Liver (tissue), 9 donors: ENCODE results near the gene SLX4IP. TPM values are rescaled to one million over a fixed set of nuclear protein-coding genes. Genes with fewer than 3 reads are reported as not detected.

ENCODE experiments used
- DNase-seq: peaks from one replicate; pipeline ENCODE4 v3.0.0-alpha.2; 2017; ENCODE audit warnings: low spot score
- H3K27ac ChIP-seq, 2 donors: one replicate each; pipeline ENCODE4 v1.7.0; 2013; ENCODE audit warnings: inconsistent platforms in 2 of 2, low read length in 2 of 2, control low read depth in 1 of 2, low read depth in 1 of 2, mild to moderate bottlenecking in 1 of 2
- H3K27me3 ChIP-seq, 4 donors: one replicate each; pipeline versions ENCODE4 v1.6.1 to v1.7.0; 2013; ENCODE audit warnings: low read length in 3 of 4, inconsistent platforms in 1 of 4, mild to moderate bottlenecking in 1 of 4, moderate library complexity in 1 of 4; ENCODE audit not compliant: control insufficient read depth in 4 of 4, insufficient read depth in 4 of 4
- H3K36me3 ChIP-seq, 4 donors: one replicate each; pipeline versions ENCODE4 v1.6.1 to v1.7.0; 2013; ENCODE audit warnings: low read length in 3 of 4, mild to moderate bottlenecking in 3 of 4, low read depth in 1 of 4, moderate library complexity in 1 of 4; ENCODE audit not compliant: control insufficient read depth in 4 of 4, insufficient read depth in 3 of 4
- H3K4me1 ChIP-seq, 4 donors: one replicate each; pipeline versions ENCODE4 v1.6.1 to v1.7.0; 2013; ENCODE audit warnings: low read length in 3 of 4, mild to moderate bottlenecking in 3 of 4, moderate library complexity in 1 of 4; ENCODE audit not compliant: control insufficient read depth in 4 of 4, insufficient read depth in 4 of 4
- H3K4me3 ChIP-seq, 3 donors: one replicate each; pipeline versions ENCODE4 v1.6.1 to v1.7.0; 2013; ENCODE audit warnings: low read length in 3 of 3, control low read depth in 1 of 3, low read depth in 1 of 3, mild to moderate bottlenecking in 1 of 3
- H3K9ac ChIP-seq, 2 donors: one replicate each; pipeline ENCODE4 v1.7.0; 2013; ENCODE audit warnings: low read length in 2 of 2, mild to moderate bottlenecking in 2 of 2, moderate library complexity in 2 of 2, control low read depth in 1 of 2, low read depth in 1 of 2
- H3K9me3 ChIP-seq, 4 donors: one replicate each; pipeline versions ENCODE4 v1.6.1 to v1.7.0; 2013; ENCODE audit warnings: low read length in 3 of 4; ENCODE audit not compliant: control insufficient read depth in 4 of 4
- ATF3 ChIP-seq: IDR thresholded peaks from 2 replicates; pipeline ENCODE4 v1.6.1; 2016; ENCODE audit warnings: antibody characterized with exemption
- CTCF ChIP-seq: fragments of 150-350 bp; IDR thresholded peaks from 2 replicates; pipeline ENCODE4 v1.5.1; 2017; ENCODE audit warnings: improper control_type of control experiment, low read depth, low read length; ENCODE audit not compliant: missing input control
- EGR1 ChIP-seq, 2 donors: IDR thresholded peaks; 2 replicates each; pipeline ENCODE4 v1.6.1; 2016 to 2018; ENCODE audit warnings: antibody characterized with exemption in 2 of 2, low read depth in 2 of 2
- FOXA2 ChIP-seq: IDR thresholded peaks from 2 replicates; pipeline ENCODE4 v1.6.1; 2016; ENCODE audit warnings: antibody characterized with exemption
- GABPA ChIP-seq, 2 donors: IDR thresholded peaks in 1 of 2; conservative IDR thresholded peaks in 1 of 2; 2 replicates each; pipeline ENCODE4 v1.6.1; 2016; ENCODE audit warnings: antibody characterized with exemption in 2 of 2, mild to moderate bottlenecking in 1 of 2, moderate library complexity in 1 of 2
- HNF4A ChIP-seq, 2 donors: conservative IDR thresholded peaks; 2 replicates each; pipeline ENCODE4 v1.6.1; 2016; ENCODE audit warnings: antibody characterized with exemption in 2 of 2, mild to moderate bottlenecking in 2 of 2
- HNF4G ChIP-seq: IDR thresholded peaks from 2 replicates; pipeline ENCODE4 v1.6.1; 2016; ENCODE audit warnings: antibody characterized with exemption
- JUND ChIP-seq, 2 donors: IDR thresholded peaks; 2 replicates each; pipeline ENCODE4 v1.6.1; 2016; ENCODE audit warnings: antibody characterized with exemption in 2 of 2
- MAX ChIP-seq: IDR thresholded peaks from 2 replicates; pipeline ENCODE4 v1.6.1; 2016; ENCODE audit warnings: antibody characterized with exemption
- NR2F2 ChIP-seq: IDR thresholded peaks from 2 replicates; pipeline ENCODE4 v1.6.1; 2016; ENCODE audit warnings: antibody characterized with exemption
- RAD21 ChIP-seq, 2 donors: IDR thresholded peaks; 2 replicates each; pipeline ENCODE4 v1.6.1; 2016; ENCODE audit warnings: antibody characterized with exemption in 2 of 2, mild to moderate bottlenecking in 2 of 2
- REST ChIP-seq: IDR thresholded peaks from 2 replicates; pipeline ENCODE4 v1.6.1; 2016; ENCODE audit warnings: antibody characterized with exemption, mild to moderate bottlenecking
- SP1 ChIP-seq: IDR thresholded peaks from 2 replicates; pipeline ENCODE4 v1.6.1; 2018; ENCODE audit warnings: antibody characterized with exemption, mild to moderate bottlenecking
- ZBTB33 ChIP-seq: IDR thresholded peaks from 2 replicates; pipeline ENCODE4 v1.6.1; 2016; ENCODE audit warnings: antibody characterized with exemption
- WGBS: extraction: QIAGEN DNeasy Blood & Tissue Kit; methylation state at CpG from one replicate; pipeline ENCODE4 v1.1.7; 2013; 5-methylcytosine and 5-hydroxymethylcytosine counted together
- polyA plus RNA-seq, 2 donors: library from polyadenylated mRNA; stranded (reverse) in 1 of 2; unstranded in 1 of 2; fragments of 200-250 nt in 1 of 2; fragments of >200 nt in 1 of 2; fragmentation: Nextera tagmentation in 1 of 2; extraction: Ambion mirVana in 1 of 2; gene quantifications; one replicate each; pipeline versions ENCODE4 v1.2.1 to v1.2.3, GENCODE V29; 2013 to 2015
- total RNA-seq, 2 donors: library from RNA; depleted of rRNA; stranded (reverse); fragments of >200 nt; gene quantifications; one replicate each; pipeline ENCODE4 v1.2.3, GENCODE V29; 2014
- donor health status: healthy.
- donor health status: healthy.
- donor health status: healthy.
- donor health status: healthy.
- donor health status: healthy.

Gene SLX4IP
- total and polyA plus RNA-seq, 4 donors = 1.1 to 3.4 (median 2.7) TPM

GRCh38 chr20:10634683-10635411 lies 199.7 kb downstream of the SLX4IP start:
- Histone ChIP-seq H3K27me3 (no peaks in the 10 kb centered on the region), H3K4me3 (no peak overlapping the region), H3K4me1 (no peaks in the 10 kb centered on the region), H3K27ac (peak overlapping the region; percentile 16 to 22), H3K36me3 (peaks cover 0 to 10% (median 3%) of the 10 kb centered on the region in 4 donors), H3K9me3 (no peaks in the 10 kb centered on the region), H3K9ac (no peak overlapping the region)
- TF ChIP-seq REST (no peak), ATF3 (no peak), CTCF (no peak), RAD21 (IDR thresholded peaks at IDR 0.05) (no peak), GABPA (IDR thresholded peaks at IDR 0.05 in 1 of 2, conservative IDR thresholded peaks at IDR 0.05 in 1 of 2) (no peak), SP1 (no peak), FOXA2 (no peak), JUND (IDR thresholded peaks at IDR 0.05) (no peak), HNF4G (no peak), HNF4A (conservative IDR thresholded peaks at IDR 0.05) (no peak), ZBTB33 (no peak), EGR1 (IDR thresholded peaks at IDR 0.05; ENCODE audit: low read depth in 2 of 2) (no peak), MAX (no peak), NR2F2 (no peak)
- WGBS = 91% methylated on average over 11 of the region's 11 CpGs
- no peak for DNase-seq
